HepG2 (cell line): ENCODE data around the gene PLRG1. TPM values are rescaled to one million over a fixed set of nuclear protein-coding genes. Genes with fewer than 3 reads are reported as not detected.

Source experiments
- AGO1 ChIP-seq: fragments of 200-400 bp; formaldehyde crosslinking; IDR thresholded peaks from 2 replicates; pipeline ENCODE4 v1.6.1; 2017; ENCODE audit warnings: mild to moderate bottlenecking, low read depth, low read length, moderate library complexity; ENCODE audit not compliant: poor library complexity, severe bottlenecking
- ARID3A ChIP-seq: IDR thresholded peaks from 2 replicates; pipeline ENCODE4 v1.6.1; 2012; ENCODE audit warnings: low read depth, low read length, improper control_type of control experiment
- CENPT ChIP-seq: sonication (generic); formaldehyde crosslinking; IDR thresholded peaks from 2 replicates; pipeline ENCODE4 v1.8.0; 2022; ENCODE audit warnings: low read depth, mild to moderate bottlenecking, moderate library complexity, missing genetic modification reagents
- DNMT3B ChIP-seq: conservative IDR thresholded peaks from 2 replicates; pipeline ENCODE4 v1.6.1; 2016; ENCODE audit warnings: missing biosample characterization, control low read depth
- GFI1 ChIP-seq: sonication (generic); formaldehyde crosslinking; IDR thresholded peaks from 2 replicates; pipeline ENCODE4 v1.5.0; 2020; ENCODE audit warnings: missing genetic modification reagents, mild to moderate bottlenecking, borderline replicate concordance
- KAT7 ChIP-seq: IDR thresholded peaks from 2 replicates; pipeline ENCODE4 v1.6.1; 2018; ENCODE audit warnings: borderline replicate concordance, missing compliant biosample characterization
- MAFK ChIP-seq, 2 experiments: IDR thresholded peaks in 1 of 2; conservative IDR thresholded peaks in 1 of 2; 2 replicates each; pipeline ENCODE4 v1.6.1; 2011; ENCODE audit warnings: improper control_type of control experiment in 2 of 2, low read length in 2 of 2
- MBNL3 ChIP-seq: fragments of 250-450 bp; sonication (Bioruptor Pico); conservative IDR thresholded peaks from 2 replicates; pipeline ENCODE4 v1.8.0; 2022; ENCODE audit warnings: mild to moderate bottlenecking, inconsistent platforms
- NFATC3 ChIP-seq: sonication (generic); formaldehyde crosslinking; IDR thresholded peaks from 2 replicates; pipeline ENCODE4 v1.5.1; 2020; ENCODE audit warnings: mild to moderate bottlenecking, missing genetic modification reagents
- POGK ChIP-seq: sonication (generic); formaldehyde crosslinking; conservative IDR thresholded peaks from 2 replicates; pipeline ENCODE4 v1.8.0; 2022; ENCODE audit warnings: mild to moderate bottlenecking, moderate library complexity, missing genetic modification reagents
- RBM22 ChIP-seq: fragments of 200-400 bp; formaldehyde crosslinking; optimal IDR thresholded peaks from 2 replicates; pipeline ENCODE3; 2017; ENCODE audit warnings: mild to moderate bottlenecking, low read length, moderate library complexity
- SALL1 ChIP-seq: sonication (generic); formaldehyde crosslinking; IDR thresholded peaks from 2 replicates; pipeline ENCODE4 v1.8.0; 2022; ENCODE audit warnings: mild to moderate bottlenecking, missing genetic modification reagents
- SMARCE1 ChIP-seq: fragments of 450-650 bp; IDR thresholded peaks from 2 replicates; pipeline ENCODE4 v1.6.1; 2017; ENCODE audit warnings: borderline replicate concordance
- ZNF724P ChIP-seq: sonication (generic); formaldehyde crosslinking; IDR thresholded peaks from 2 replicates; pipeline ENCODE4 v1.8.0; 2022; ENCODE audit warnings: missing genetic modification reagents, borderline replicate concordance
- ZNF790 ChIP-seq: sonication (generic); formaldehyde crosslinking; IDR thresholded peaks from 2 replicates; pipeline ENCODE4 v1.8.0; 2022; ENCODE audit warnings: missing genetic modification reagents, mild to moderate bottlenecking, borderline replicate concordance
- ZNF83 ChIP-seq: sonication (generic); formaldehyde crosslinking; IDR thresholded peaks from 2 replicates; pipeline ENCODE4 v1.4.0; 2020; ENCODE audit warnings: missing genetic modification reagents, mild to moderate bottlenecking, borderline replicate concordance
- ZSCAN9 ChIP-seq: IDR thresholded peaks from 2 replicates; pipeline ENCODE4 v1.6.1; 2016; ENCODE audit warnings: borderline replicate concordance
- polyA plus RNA-seq, 8 experiments: library from polyadenylated mRNA; depleted of rRNA in 3 of 8; stranded (reverse) in 7 of 8; unstranded in 1 of 8; fragments of >200 nt; fragmentation: Illumina TruSeq in 4 of 8; extraction: Trizol in 4 of 8; gene quantifications; 2 replicates each; pipeline versions ENCODE4 v1.2.1 to v1.2.3, GENCODE V29; 2011 to 2016; ENCODE audit warnings: low read depth in 4 of 8, missing spikeins in 1 of 8, mixed read lengths in 1 of 8; ENCODE audit not compliant: insufficient read depth in 1 of 8
- total RNA-seq, 5 experiments: library from RNA; depleted of rRNA; stranded (reverse); fragments of >200 nt; fragmentation: Illumina TruSeq; extraction: Trizol; gene quantifications; 2 replicates each; pipeline ENCODE4 v1.2.3, GENCODE V29; 2016; ENCODE audit warnings: low read depth in 1 of 5
- TF ChIP-seq, protein P1 (sequence below): sonication (generic); formaldehyde crosslinking; IDR thresholded peaks from 2 replicates; pipeline ENCODE4 v1.4.0; 2020; ENCODE audit warnings: missing genetic modification reagents, mild to moderate bottlenecking, borderline replicate concordance
- TF ChIP-seq, protein P2 (sequence below): fragments of 450-650 bp; IDR thresholded peaks from 2 replicates; pipeline ENCODE4 v1.6.1; 2017

PLRG1 gene
- total and polyA plus RNA-seq, 2 of the 13 experiments (the other 11 are each of a cell fraction or from before 2014, with no cell fraction given), result 77.3 to 110 TPM

DNA sequence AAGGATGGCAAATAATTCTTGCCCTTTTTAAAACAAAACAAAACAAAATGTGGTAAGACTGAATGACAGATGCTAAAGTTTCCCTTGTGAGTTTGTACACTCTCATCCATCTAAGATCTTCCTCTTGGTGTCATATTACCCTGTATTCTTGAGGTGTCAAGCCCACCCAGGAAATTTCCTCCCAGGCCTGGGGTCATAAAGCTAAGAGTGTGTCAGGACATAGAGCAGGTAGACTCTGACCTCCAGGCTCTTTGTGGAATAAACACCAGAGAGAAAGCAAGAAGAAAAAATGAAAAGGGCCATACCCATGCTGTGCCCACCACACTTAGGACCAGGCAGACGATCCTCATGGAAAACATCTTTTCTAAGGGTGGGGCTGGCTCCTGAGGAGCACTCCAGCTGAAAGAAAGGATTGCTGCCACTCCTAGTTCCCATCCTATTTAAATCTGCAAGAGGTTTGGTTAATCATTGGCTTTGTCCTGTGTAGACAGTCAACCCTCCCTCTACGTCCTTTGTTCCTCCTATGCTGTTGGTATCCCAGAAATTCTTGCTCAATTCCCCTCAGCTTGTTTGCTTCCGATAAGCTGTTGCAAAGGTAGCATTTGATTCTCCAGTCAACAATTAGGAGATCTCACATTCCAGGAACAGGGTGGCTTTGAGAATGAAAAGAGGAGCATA is 40.3 kb upstream of the PLRG1 start, which contains the start of gene FGA (continued):
- TF ChIP-seq, protein P1, sequence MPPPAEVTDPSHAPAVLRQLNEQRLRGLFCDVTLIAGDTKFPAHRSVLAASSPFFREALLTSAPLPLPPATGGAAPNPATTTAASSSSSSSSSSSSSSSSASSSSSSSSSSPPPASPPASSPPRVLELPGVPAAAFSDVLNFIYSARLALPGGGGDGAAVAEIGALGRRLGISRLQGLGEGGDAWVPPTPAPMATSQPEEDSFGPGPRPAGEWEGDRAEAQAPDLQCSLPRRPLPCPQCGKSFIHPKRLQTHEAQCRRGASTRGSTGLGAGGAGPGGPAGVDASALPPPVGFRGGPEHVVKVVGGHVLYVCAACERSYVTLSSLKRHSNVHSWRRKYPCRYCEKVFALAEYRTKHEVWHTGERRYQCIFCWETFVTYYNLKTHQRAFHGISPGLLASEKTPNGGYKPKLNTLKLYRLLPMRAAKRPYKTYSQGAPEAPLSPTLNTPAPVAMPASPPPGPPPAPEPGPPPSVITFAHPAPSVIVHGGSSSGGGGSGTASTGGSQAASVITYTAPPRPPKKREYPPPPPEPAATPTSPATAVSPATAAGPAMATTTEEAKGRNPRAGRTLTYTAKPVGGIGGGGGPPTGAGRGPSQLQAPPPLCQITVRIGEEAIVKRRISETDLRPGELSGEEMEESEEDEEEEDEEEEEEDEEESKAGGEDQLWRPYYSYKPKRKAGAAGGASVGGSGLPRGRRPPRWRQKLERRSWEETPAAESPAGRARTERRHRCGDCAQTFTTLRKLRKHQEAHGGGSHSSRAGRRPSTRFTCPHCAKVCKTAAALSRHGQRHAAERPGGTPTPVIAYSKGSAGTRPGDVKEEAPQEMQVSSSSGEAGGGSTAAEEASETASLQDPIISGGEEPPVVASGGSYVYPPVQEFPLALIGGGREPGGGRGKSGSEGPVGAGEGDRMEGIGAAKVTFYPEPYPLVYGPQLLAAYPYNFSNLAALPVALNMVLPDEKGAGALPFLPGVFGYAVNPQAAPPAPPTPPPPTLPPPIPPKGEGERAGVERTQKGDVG (CRISPR knock-in tag), result no peak; the same call in 1 of the 2 replicates
- no peak for TF ChIP-seq ZNF83 (CRISPR knock-in tag)
- TF ChIP-seq SMARCE1, result no peak
- no peak for TF ChIP-seq ZNF724P (CRISPR knock-in tag)
- TF ChIP-seq MAFK (conservative IDR thresholded peaks at IDR 0.05 in 1 of 2, IDR thresholded peaks at IDR 0.05 in 1 of 2; ENCODE audit: low read length in 2 of 2), result no peak
- no peak for TF ChIP-seq CENPT (CRISPR knock-in tag)
- TF ChIP-seq ZNF790 (CRISPR knock-in tag), result no peak
- TF ChIP-seq SALL1 (CRISPR knock-in tag), result peak; percentile 98
- TF ChIP-seq MBNL3, result no peak
- peak; percentile 97 for TF ChIP-seq GFI1 (CRISPR knock-in tag)
- TF ChIP-seq, protein P2, sequence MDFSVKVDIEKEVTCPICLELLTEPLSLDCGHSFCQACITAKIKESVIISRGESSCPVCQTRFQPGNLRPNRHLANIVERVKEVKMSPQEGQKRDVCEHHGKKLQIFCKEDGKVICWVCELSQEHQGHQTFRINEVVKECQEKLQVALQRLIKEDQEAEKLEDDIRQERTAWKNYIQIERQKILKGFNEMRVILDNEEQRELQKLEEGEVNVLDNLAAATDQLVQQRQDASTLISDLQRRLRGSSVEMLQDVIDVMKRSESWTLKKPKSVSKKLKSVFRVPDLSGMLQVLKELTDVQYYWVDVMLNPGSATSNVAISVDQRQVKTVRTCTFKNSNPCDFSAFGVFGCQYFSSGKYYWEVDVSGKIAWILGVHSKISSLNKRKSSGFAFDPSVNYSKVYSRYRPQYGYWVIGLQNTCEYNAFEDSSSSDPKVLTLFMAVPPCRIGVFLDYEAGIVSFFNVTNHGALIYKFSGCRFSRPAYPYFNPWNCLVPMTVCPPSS, result no peak
- no peak; the same call in none of the 2 replicates for TF ChIP-seq POGK (CRISPR knock-in tag)
- peak; percentile 79 for TF ChIP-seq RBM22
- 0 out of 2 replicates have a peak, but pooled peaks have one; percentile 88 for TF ChIP-seq DNMT3B (CRISPR knock-in tag)
- TF ChIP-seq NFATC3 (CRISPR knock-in tag), result no peak
- TF ChIP-seq KAT7 (CRISPR knock-in tag), result peak; percentile 94
- no peak for TF ChIP-seq AGO1
- TF ChIP-seq ARID3A, result peak; percentile 97
- peak; percentile 89; the same call in 1 of the 2 replicates for TF ChIP-seq ZSCAN9 (CRISPR knock-in tag)
